Astrocyte (in vitro differentiated cells and primary cell): ENCODE results near the gene GRK5. TPM values are rescaled to one million over a fixed set of nuclear protein-coding genes. Genes with fewer than 3 reads are reported as not detected.
"Not testable (repeated sequence)": the region's sequence is repeated elsewhere in the genome, so short reads cannot be mapped to it uniquely, and the experiment has no call there.

Experiments used
- DNase-seq: peaks from one replicate; pipeline ENCODE4 v3.0.0-alpha.2; 2010; ENCODE audit warnings: low read depth
- FAIRE-seq: peaks from 2 replicates; lab custom pipeline; 2011; peaks lifted over from hg19 to GRCh38; lab: Jason Lieb, UNC
- H2AFZ ChIP-seq: 2 replicates; pipeline ENCODE4 v1.6.0; 2012; ENCODE audit warnings: low read depth, low read length, inconsistent platforms
- H3K27ac ChIP-seq: 2 replicates; pipeline ENCODE4 v1.5.1; 2011; ENCODE audit warnings: low read depth, low read length, inconsistent platforms
- H3K27me3 ChIP-seq: 2 replicates; pipeline ENCODE4 v1.6.0; 2011; ENCODE audit warnings: low read length, inconsistent platforms; ENCODE audit not compliant: insufficient read depth
- H3K36me3 ChIP-seq: 2 replicates; pipeline ENCODE4 v1.5.1; 2011; ENCODE audit warnings: low read length, inconsistent platforms; ENCODE audit not compliant: insufficient read depth
- H3K4me1 ChIP-seq: 2 replicates; pipeline ENCODE4 v1.5.1; 2011; ENCODE audit warnings: low read length, inconsistent platforms; ENCODE audit not compliant: insufficient read depth
- H3K4me2 ChIP-seq: 2 replicates; pipeline ENCODE4 v1.6.0; 2012; ENCODE audit warnings: low read length, inconsistent platforms
- H3K4me3 ChIP-seq: 2 replicates; pipeline ENCODE4 v1.5.1; 2011; ENCODE audit warnings: low read depth, mild to moderate bottlenecking, low read length, inconsistent platforms; ENCODE audit not compliant: insufficient read depth
- H3K79me2 ChIP-seq: 2 replicates; pipeline ENCODE4 v1.6.0; 2012; ENCODE audit warnings: mild to moderate bottlenecking, low read length, inconsistent platforms; ENCODE audit not compliant: insufficient read depth
- H3K9ac ChIP-seq: 2 replicates; pipeline ENCODE4 v1.6.0; 2012; ENCODE audit warnings: mild to moderate bottlenecking, low read length, inconsistent platforms
- H3K9me3 ChIP-seq: 2 replicates; pipeline ENCODE4 v1.5.1; 2012; ENCODE audit warnings: low read depth, mild to moderate bottlenecking, low read length, inconsistent platforms; ENCODE audit not compliant: insufficient read depth
- H4K20me1 ChIP-seq: 2 replicates; pipeline ENCODE4 v1.6.0; 2012; ENCODE audit warnings: low read length, inconsistent platforms; ENCODE audit not compliant: insufficient read depth
- H3K27ac Mint-ChIP-seq: one replicate; pipeline ENCODE4 v1.8.0; 2021; ENCODE audit warnings: mild to moderate bottlenecking, mixed read lengths; ENCODE audit not compliant: unreplicated experiment
- H3K27me3 Mint-ChIP-seq: one replicate; pipeline ENCODE4 v1.8.0; 2021; ENCODE audit warnings: low read depth, mixed read lengths; ENCODE audit not compliant: unreplicated experiment
- H3K36me3 Mint-ChIP-seq: one replicate; pipeline ENCODE4 v1.8.0; 2021; ENCODE audit warnings: low read depth, mixed read lengths; ENCODE audit not compliant: unreplicated experiment
- H3K4me1 Mint-ChIP-seq: one replicate; pipeline ENCODE4 v1.8.0; 2021; ENCODE audit warnings: low read depth, mixed read lengths; ENCODE audit not compliant: unreplicated experiment
- H3K4me3 Mint-ChIP-seq: one replicate; pipeline ENCODE4 v1.8.0; 2021; ENCODE audit warnings: mild to moderate bottlenecking, moderate library complexity, mixed read lengths; ENCODE audit not compliant: unreplicated experiment
- H3K9me3 Mint-ChIP-seq: one replicate; pipeline ENCODE4 v1.8.0; 2021; ENCODE audit warnings: mild to moderate bottlenecking, mixed read lengths; ENCODE audit not compliant: unreplicated experiment
- EZH2 ChIP-seq: IDR thresholded peaks from 2 replicates; pipeline ENCODE4 v1.6.1; 2012; ENCODE audit warnings: mild to moderate bottlenecking, low read length, inconsistent platforms; ENCODE audit not compliant: insufficient read depth
- total RNA-seq: library from RNA; stranded (reverse); gene quantifications from 2 replicates; pipeline ENCODE4 v1.2.1, GENCODE V29; 2021
- TF ChIP-seq, protein P1 (sequence below): IDR thresholded peaks from 2 replicates; pipeline ENCODE4 v1.5.1; 2011; ENCODE audit warnings: low read depth, mild to moderate bottlenecking, inconsistent platforms, low read length, moderate library complexity; ENCODE audit not compliant: insufficient read depth

Gene GRK5
- total RNA-seq, 1 donor from 2014 or later, result 8.5 TPM

DNA sequence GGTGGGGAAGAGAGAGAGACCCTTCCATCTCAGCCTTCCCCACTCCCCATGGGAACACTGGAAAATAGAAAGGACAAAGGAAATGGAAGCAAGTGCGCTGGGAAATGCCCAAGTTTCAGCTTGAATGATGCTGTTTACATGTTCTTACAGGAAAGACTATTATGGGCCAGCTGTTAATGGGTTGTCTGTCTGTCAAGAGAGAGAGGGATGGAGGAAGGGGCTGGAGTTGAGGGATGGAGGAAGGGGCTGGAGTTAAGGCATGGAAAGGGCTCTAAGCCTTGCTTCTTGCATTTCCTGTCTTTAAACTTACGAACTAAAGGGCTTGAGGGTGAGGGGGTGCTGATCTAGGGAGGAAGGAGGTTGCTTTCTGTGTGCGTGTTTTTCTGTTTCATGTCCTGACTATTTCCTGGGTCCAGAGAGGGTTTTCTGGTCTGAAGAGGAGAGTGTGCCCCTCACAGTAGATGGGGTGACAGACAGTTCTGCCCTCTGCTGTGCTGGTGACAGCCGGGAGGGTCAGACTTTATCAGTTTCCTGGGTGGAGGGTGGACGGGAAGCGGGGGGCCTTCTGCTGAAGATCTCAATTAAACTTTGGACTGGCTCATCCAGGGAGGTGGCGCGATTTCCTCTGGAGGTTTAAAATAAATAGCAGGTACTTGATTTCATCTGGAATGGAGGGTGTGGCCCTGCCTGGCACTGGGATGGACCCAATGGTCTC, 30.5 kb downstream of the GRK5 start:
- Histone ChIP-seq H3K4me1 (peaks cover 14% of the 10 kb centered on the region), H4K20me1 (peaks cover 45% of the 10 kb centered on the region), H3K27me3 (no peaks in the 10 kb centered on the region), H3K9ac (no peak overlapping the region), H3K27ac (no peak overlapping the region), H3K36me3 (no peaks in the 10 kb centered on the region), H3K4me2 (no peak overlapping the region), H3K79me2 (peaks cover 31% of the 10 kb centered on the region), H3K9me3 (no peaks in the 10 kb centered on the region), H2AFZ (no peak overlapping the region), H3K4me3 (no peak overlapping the region)
- peaks cover 3% of the 10 kb centered on the region for H3K36me3 Mint-ChIP-seq
- peaks cover 11% of the 10 kb centered on the region for H3K4me1 Mint-ChIP-seq
- H3K4me3 Mint-ChIP-seq, result no peak overlapping the region
- TF ChIP-seq, protein P1, sequence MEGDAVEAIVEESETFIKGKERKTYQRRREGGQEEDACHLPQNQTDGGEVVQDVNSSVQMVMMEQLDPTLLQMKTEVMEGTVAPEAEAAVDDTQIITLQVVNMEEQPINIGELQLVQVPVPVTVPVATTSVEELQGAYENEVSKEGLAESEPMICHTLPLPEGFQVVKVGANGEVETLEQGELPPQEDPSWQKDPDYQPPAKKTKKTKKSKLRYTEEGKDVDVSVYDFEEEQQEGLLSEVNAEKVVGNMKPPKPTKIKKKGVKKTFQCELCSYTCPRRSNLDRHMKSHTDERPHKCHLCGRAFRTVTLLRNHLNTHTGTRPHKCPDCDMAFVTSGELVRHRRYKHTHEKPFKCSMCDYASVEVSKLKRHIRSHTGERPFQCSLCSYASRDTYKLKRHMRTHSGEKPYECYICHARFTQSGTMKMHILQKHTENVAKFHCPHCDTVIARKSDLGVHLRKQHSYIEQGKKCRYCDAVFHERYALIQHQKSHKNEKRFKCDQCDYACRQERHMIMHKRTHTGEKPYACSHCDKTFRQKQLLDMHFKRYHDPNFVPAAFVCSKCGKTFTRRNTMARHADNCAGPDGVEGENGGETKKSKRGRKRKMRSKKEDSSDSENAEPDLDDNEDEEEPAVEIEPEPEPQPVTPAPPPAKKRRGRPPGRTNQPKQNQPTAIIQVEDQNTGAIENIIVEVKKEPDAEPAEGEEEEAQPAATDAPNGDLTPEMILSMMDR, result no peak
- TF ChIP-seq EZH2, result no peak
- H3K9me3 Mint-ChIP-seq, result peaks cover 2% of the 10 kb centered on the region
- no peak overlapping the region for H3K27ac Mint-ChIP-seq
- peaks cover 9% of the 10 kb centered on the region for H3K27me3 Mint-ChIP-seq
- DNase-seq (no peak), FAIRE-seq (no peak)

DNA sequence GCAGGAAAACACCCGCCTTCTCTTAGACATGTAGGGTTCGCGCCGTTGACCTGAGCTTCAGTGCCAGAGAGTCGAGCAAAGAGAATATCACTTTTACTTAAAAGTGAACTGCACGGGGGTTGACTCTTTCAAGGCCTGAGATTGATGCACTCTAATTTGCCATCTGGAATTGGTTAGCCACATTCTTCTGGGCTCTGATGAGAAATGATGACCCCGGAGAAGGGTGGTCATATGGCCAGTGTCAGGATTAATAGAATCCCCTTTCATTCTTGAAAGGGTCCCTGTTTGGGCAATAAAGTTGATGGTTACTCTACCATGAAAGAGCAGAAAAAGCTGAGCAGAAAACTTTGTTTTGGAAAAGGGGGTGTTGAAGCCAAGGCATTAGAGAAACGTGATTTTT, 31.2 kb downstream of the GRK5 start:
- Mint-ChIP-seq H3K27me3 (peaks cover 9% of the 10 kb centered on the region), H3K27ac (no peak overlapping the region), H3K9me3 (no peaks in the 10 kb centered on the region), H3K4me1 (peaks cover 10% of the 10 kb centered on the region), H3K4me3 (no peak overlapping the region), H3K36me3 (no peaks in the 10 kb centered on the region)
- DNase-seq (peak; percentile 26), FAIRE-seq (no peak)
- H3K4me2 ChIP-seq, result no peak overlapping the region
- no peak overlapping the region for H3K9ac ChIP-seq
- no peak overlapping the region for H2AFZ ChIP-seq
- H3K79me2 ChIP-seq, result peaks cover 28% of the 10 kb centered on the region
- no peaks in the 10 kb centered on the region for H3K9me3 ChIP-seq
- peaks cover 43% of the 10 kb centered on the region for H4K20me1 ChIP-seq
- no peaks in the 10 kb centered on the region for H3K36me3 ChIP-seq
- no peak overlapping the region for H3K27ac ChIP-seq
- no peak overlapping the region for H3K4me3 ChIP-seq
- no peaks in the 10 kb centered on the region for H3K27me3 ChIP-seq
- peaks cover 9% of the 10 kb centered on the region for H3K4me1 ChIP-seq
- TF ChIP-seq EZH2, result no peak
- TF ChIP-seq, protein P1, result no peak

DNA sequence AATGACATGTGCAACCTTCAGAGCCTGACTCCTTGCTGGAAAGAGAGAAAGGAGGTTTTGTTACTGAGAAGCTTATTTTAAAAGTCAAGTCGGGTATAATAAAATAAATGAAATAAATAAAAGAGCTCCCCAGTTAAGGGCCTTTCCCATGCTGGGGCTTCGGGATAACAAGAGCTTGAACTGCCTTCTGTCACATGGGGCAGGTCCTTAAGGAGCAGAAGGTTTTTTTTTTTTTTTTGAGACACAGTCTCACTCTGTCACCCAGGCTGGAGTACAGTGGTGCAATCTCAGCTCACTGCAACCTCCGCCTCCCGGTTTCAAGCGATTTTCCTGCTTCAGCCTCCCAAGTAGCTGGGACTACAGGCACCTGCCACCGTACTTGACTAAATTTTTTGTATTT, 31.6 kb downstream of the GRK5 start:
- FAIRE-seq, result not testable (repeated sequence)
- H3K79me2 ChIP-seq, result peaks cover 30% of the 10 kb centered on the region

DNA sequence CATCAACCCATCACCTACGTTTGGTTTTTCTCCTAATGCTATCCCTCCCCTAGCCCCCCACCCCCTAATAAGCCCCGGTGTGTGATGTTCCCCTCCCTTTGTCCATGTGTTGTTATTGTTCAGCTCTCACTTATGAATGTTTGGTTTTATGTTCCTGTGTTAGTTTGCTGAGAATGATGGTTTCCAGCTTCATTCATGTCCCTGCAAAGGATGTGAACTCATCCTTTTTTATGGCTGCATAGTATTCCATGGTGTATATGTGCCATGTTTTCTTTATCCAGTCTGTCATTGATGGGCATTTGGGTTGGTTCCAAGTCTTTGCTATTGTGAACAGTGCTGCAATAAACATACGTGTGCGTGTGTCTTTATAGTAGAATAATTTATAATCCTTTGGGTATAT, 32.3 kb downstream of the GRK5 start:
- H3K27me3 ChIP-seq, DNase-seq, H3K9me3 ChIP-seq, H3K4me3 Mint-ChIP-seq, H3K27ac Mint-ChIP-seq, H3K4me3 ChIP-seq, H3K36me3 Mint-ChIP-seq, H3K9me3 Mint-ChIP-seq, H3K27me3 Mint-ChIP-seq, H3K4me1 ChIP-seq, FAIRE-seq, H3K9ac ChIP-seq, H3K36me3 ChIP-seq, H3K27ac ChIP-seq, H3K4me2 ChIP-seq, H2AFZ ChIP-seq: not testable (repeated sequence)
- Histone ChIP-seq H4K20me1 (peaks cover 34% of the 10 kb centered on the region), H3K79me2 (peaks cover 26% of the 10 kb centered on the region)
- peaks cover 13% of the 10 kb centered on the region for H3K4me1 Mint-ChIP-seq

More for the DNA sequence above, 31.6 kb downstream of the GRK5 start:
- not testable (repeated sequence) for H3K27me3 ChIP-seq, H3K4me1 ChIP-seq, DNase-seq, H3K27ac Mint-ChIP-seq, H3K36me3 ChIP-seq, H3K36me3 Mint-ChIP-seq, H3K4me2 ChIP-seq, H3K27me3 Mint-ChIP-seq, H3K9me3 Mint-ChIP-seq, H3K4me3 ChIP-seq, H3K4me3 Mint-ChIP-seq, H3K9ac ChIP-seq, H2AFZ ChIP-seq, H3K9me3 ChIP-seq, H3K27ac ChIP-seq
- peaks cover 39% of the 10 kb centered on the region for H4K20me1 ChIP-seq
- peaks cover 13% of the 10 kb centered on the region for H3K4me1 Mint-ChIP-seq
